Thyroid gland (tissue), 4 donors: ENCODE measurements around the gene KSR1. TPM values are rescaled to one million over a fixed set of nuclear protein-coding genes. Genes with fewer than 3 reads are reported as not detected.

Experiments
- DNase-seq, 2 donors: peaks; one replicate each; pipeline ENCODE4 v3.0.0-alpha.2; 2019
- H3K27ac ChIP-seq, 3 donors: fragments of 200-600 bp; sonication (generic); 1 replicate in 2 of 3; 2 replicates in 1 of 3; pipeline ENCODE4 v1.5.1; 2016 to 2019; ENCODE audit warnings: mild to moderate bottlenecking in 1 of 3, moderate library complexity in 1 of 3
- H3K27me3 ChIP-seq: fragments of 200-600 bp; sonication (generic); one replicate; pipeline ENCODE4 v1.5.1; 2019
- H3K36me3 ChIP-seq, 2 donors: fragments of 200-600 bp; sonication (generic); one replicate each; pipeline ENCODE4 v1.5.1; 2016 to 2019
- H3K4me1 ChIP-seq, 2 donors: fragments of 200-600 bp; sonication (generic); one replicate each; pipeline ENCODE4 v1.5.1; 2017 to 2019
- H3K4me3 ChIP-seq, 3 donors: fragments of 200-600 bp; sonication (generic); replicated peaks in 1 of 3; 1 replicate in 2 of 3; 2 replicates in 1 of 3; pipeline ENCODE4 v1.5.1; 2016; ENCODE audit warnings: mild to moderate bottlenecking in 1 of 3
- H3K9me3 ChIP-seq: fragments of 200-600 bp; sonication (generic); one replicate; pipeline ENCODE4 v1.5.1; 2017
- POLR2A ChIP-seq, 2 donors: fragments of 450-650 bp; IDR thresholded peaks; one replicate each; pipeline ENCODE4 v1.6.1; 2017; ENCODE audit warnings: antibody characterized with exemption in 2 of 2, mild to moderate bottlenecking in 2 of 2, moderate library complexity in 1 of 2
- WGBS, 2 donors: methylation state at CpG; one replicate each; pipeline ENCODE4 v1.1.5; 2017; 5-methylcytosine and 5-hydroxymethylcytosine counted together
- intact Hi-C: fragments of 100-400 bp; cut with DNase I; formaldehyde crosslinking; loops from one replicate; pipeline ENCODE4 v1.15.1; 2023
- total RNA-seq, 4 donors: library from RNA; depleted of rRNA; stranded (reverse); fragments of >200 nt; gene quantifications; one replicate each; pipeline ENCODE4 v1.2.3, GENCODE V29; 2016
- TF ChIP-seq, protein P1 (sequence below), 6 experiments: fragments of 200-600 bp in 3 of 6; fragments of 450-650 bp in 3 of 6; sonication (generic) in 3 of 6; IDR thresholded peaks; one replicate each; pipeline ENCODE4 v1.5.1; 2016 to 2019; ENCODE audit warnings: antibody characterized with exemption in 6 of 6, mild to moderate bottlenecking in 2 of 6, inconsistent platforms in 1 of 6, moderate library complexity in 1 of 6

The KSR1 gene
- total RNA-seq, 4 donors from 2014 or later = 35.9 to 75.5 (median 67.7) TPM

DNA sequence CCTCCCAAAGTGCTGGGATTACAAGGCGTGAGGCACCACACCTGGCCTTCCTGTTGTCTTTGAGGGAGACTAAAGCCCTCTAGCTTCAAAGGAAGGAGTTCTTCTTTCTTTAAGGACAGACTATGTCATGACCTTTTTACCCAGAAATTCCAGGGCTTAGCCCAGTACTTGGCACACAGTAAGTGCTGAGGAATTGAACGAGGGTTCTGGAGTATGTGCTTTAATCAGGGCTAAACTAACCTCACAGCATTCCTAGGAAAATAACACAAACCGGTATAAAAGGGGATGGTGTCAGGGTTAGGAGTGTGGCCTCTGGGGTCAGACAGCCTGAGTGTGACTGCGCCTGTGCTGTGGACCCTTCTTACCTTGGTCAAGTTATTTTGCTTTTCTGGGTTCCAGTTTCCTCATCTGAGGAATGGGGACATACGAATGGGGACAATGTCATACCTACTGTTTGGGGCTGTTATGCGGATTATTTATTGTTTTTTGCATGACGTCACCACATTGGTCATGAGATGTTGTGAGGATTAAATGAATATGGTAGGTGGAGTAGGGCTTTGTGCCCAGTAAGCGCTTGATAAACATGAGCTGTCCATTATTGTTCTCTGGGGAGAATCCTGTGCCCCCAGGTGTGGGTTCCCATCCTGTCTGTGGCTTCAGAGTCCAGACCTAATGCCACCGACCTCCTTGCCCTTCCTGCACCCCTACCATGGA lies 21.9 kb downstream of the KSR1 start:
- no peaks in the 10 kb centered on the region for H3K9me3 ChIP-seq
- TF ChIP-seq, protein P1, sequence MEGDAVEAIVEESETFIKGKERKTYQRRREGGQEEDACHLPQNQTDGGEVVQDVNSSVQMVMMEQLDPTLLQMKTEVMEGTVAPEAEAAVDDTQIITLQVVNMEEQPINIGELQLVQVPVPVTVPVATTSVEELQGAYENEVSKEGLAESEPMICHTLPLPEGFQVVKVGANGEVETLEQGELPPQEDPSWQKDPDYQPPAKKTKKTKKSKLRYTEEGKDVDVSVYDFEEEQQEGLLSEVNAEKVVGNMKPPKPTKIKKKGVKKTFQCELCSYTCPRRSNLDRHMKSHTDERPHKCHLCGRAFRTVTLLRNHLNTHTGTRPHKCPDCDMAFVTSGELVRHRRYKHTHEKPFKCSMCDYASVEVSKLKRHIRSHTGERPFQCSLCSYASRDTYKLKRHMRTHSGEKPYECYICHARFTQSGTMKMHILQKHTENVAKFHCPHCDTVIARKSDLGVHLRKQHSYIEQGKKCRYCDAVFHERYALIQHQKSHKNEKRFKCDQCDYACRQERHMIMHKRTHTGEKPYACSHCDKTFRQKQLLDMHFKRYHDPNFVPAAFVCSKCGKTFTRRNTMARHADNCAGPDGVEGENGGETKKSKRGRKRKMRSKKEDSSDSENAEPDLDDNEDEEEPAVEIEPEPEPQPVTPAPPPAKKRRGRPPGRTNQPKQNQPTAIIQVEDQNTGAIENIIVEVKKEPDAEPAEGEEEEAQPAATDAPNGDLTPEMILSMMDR (IDR thresholded peaks at IDR 0.05) = no peak
- TF ChIP-seq POLR2A (IDR thresholded peaks at IDR 0.05) = no peak
- H3K36me3 ChIP-seq = no peaks in the 10 kb centered on the region
- H3K27me3 ChIP-seq = no peaks in the 10 kb centered on the region
- intact Hi-C loops = loop anchor here (10.0 kb wide), 1 partner anchor 47 kb away; no protein-coding TSS in a partner anchor
- DNase-seq = no peak
- 85 to 86% methylated on average over 9 of the region's 9 CpGs for WGBS, 2 donors
- peak overlapping the region in 1 of 3 donors; percentile 17 for H3K27ac ChIP-seq
- no peak overlapping the region for H3K4me3 ChIP-seq
- peaks cover 41 to 50% of the 10 kb centered on the region in 2 donors for H3K4me1 ChIP-seq

DNA sequence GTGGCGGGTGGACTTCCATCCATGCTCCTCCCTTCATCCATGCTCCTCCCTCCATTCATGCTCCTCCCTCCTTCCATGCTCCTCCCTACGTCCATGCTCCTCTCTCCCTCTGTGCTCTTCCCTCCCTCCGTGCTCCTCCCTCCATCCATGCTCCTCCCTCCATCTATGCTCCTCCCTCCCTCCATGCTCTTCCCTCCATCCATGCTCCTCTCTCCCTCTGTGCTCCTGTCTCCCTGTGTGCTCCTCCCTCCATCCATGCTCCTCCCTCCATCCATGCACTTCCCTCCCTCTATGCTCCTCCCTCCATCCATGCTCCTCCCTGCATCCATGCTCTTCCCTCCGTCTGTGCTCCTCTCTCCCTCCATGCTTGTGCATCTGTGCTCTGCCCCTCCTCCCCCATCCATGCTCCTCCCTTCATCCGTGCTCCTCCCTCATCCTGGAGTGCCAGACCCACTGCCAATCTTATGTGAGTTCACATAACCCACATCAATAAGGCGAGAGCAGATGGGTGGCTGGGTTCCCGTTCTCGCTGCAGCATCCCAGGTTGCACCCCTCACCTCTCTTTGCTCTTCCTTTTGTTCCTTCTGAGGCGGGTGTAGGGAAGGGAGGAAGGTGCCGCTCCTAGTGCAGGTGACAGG lies 22.8 kb downstream of the KSR1 start:
- intact Hi-C loops = loop anchor here (10.0 kb wide), 1 partner anchor 46 kb away; no protein-coding TSS in a partner anchor
- no peaks in the 10 kb centered on the region for H3K27me3 ChIP-seq
- H3K9me3 ChIP-seq = no peaks in the 10 kb centered on the region
- no peak overlapping the region for H3K4me3 ChIP-seq
- no peak for TF ChIP-seq POLR2A (IDR thresholded peaks at IDR 0.05)
- TF ChIP-seq, protein P1 (IDR thresholded peaks at IDR 0.05) = no peak
- no peaks in the 10 kb centered on the region for H3K36me3 ChIP-seq
- 92 to 95% methylated on average over 10 of the region's 10 CpGs for WGBS, 2 donors
- DNase-seq = no peak
- H3K27ac ChIP-seq = no peak overlapping the region
- peaks cover 32 to 41% of the 10 kb centered on the region in 2 donors for H3K4me1 ChIP-seq

DNA sequence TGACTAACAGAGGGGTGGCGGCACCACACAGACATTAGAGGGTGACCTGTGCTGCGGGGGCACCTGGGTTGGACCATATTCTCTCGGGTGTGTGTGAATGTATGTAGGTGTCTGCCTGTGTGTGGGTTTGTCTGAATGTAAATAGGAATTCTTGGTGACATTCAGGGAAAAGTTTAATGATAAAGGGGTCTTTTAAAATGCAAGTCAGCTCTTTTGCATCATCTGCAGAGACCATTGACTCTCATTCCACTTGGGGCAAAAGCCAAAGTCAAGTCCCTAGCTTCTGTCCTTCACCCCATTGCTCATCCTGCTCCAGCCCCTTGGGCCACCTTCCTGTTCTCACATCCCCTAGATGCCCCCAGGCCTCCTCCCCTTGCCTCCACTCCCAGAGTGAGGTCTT lies 23.6 kb downstream of the KSR1 start:
- no peaks in the 10 kb centered on the region for H3K27me3 ChIP-seq
- no peaks in the 10 kb centered on the region for H3K9me3 ChIP-seq
- H3K27ac ChIP-seq = no peak overlapping the region
- no peaks in the 10 kb centered on the region for H3K36me3 ChIP-seq
- H3K4me3 ChIP-seq = no peak overlapping the region
- peaks cover 25 to 32% of the 10 kb centered on the region in 2 donors for H3K4me1 ChIP-seq
- intact Hi-C loops = loop anchor here (10.0 kb wide), 1 partner anchor 45 kb away; no protein-coding TSS in a partner anchor
- WGBS, 2 donors = 93 to 97% methylated on average over 3 of the region's 3 CpGs
- TF ChIP-seq, protein P1 (IDR thresholded peaks at IDR 0.05) = no peak
- TF ChIP-seq POLR2A (IDR thresholded peaks at IDR 0.05) = no peak
- no peak for DNase-seq

DNA sequence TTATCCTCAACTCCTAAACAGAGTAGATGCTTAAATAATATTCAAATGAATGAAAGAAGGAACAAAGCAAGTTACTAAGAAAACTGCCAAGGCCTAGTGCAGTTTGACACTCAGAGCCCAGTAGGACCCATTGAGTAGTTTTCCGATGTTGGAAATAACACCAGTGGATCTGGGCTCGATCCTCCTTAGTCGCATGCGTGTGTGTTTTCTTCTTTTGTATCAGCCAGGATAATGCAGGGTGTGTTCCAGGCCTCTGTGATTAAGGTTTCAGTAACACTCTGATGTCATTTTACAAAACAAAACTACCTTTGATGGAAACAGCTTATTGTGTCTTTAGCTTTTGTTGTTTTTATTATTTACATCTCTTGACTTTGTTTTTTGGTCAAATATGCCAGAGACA lies 24.5 kb downstream of the KSR1 start:
- no peak for DNase-seq
- H3K27me3 ChIP-seq = no peaks in the 10 kb centered on the region
- no peak overlapping the region for H3K27ac ChIP-seq
- WGBS, 2 donors = 88 to 92% methylated on average over 4 of the region's 4 CpGs
- no peak overlapping the region for H3K4me3 ChIP-seq
- H3K36me3 ChIP-seq = no peaks in the 10 kb centered on the region
- TF ChIP-seq POLR2A (IDR thresholded peaks at IDR 0.05) = no peak
- TF ChIP-seq, protein P1 (IDR thresholded peaks at IDR 0.05) = no peak
- intact Hi-C loops = no loop called here
- H3K9me3 ChIP-seq = no peaks in the 10 kb centered on the region
- peaks cover 21 to 32% of the 10 kb centered on the region in 2 donors for H3K4me1 ChIP-seq

DNA sequence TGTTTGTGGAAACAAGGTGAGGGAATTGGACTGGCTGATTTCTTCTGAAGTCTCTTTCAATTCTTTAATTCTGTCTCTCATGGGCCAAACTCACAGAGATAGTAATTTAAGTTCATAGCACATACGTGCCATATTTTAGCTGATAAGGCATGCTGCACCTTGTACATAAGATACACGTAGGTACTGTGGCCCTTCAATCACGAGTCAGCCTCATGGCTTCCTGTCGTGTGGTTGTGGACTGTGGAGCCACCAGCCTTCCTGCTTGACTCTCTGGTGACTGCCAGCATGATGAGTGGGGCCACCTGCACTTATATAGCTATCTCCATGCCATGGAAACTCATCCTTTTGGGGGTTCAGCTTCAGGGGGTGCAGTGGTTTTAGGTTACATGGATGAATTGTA lies 25.1 kb downstream of the KSR1 start:
- H3K27ac ChIP-seq = no peak overlapping the region
- 72 to 76% methylated on average over 4 of the region's 4 CpGs for WGBS, 2 donors
- intact Hi-C loops = no loop called here
- H3K36me3 ChIP-seq = no peaks in the 10 kb centered on the region
- H3K4me3 ChIP-seq = no peak overlapping the region
- H3K9me3 ChIP-seq = no peaks in the 10 kb centered on the region
- no peaks in the 10 kb centered on the region for H3K27me3 ChIP-seq
- TF ChIP-seq POLR2A (IDR thresholded peaks at IDR 0.05) = no peak
- H3K4me1 ChIP-seq = peaks cover 21 to 31% of the 10 kb centered on the region in 2 donors
- no peak for DNase-seq
